GM11168 (cell line): ENCODE measurements around the gene DNAJB6.

ENCODE experiments used
- in situ Hi-C: fragments of 300-500 bp; cut with MboI; formaldehyde crosslinking; loops from one replicate; pipeline ENCODE4 v1.12.0; 2022; ENCODE audit warnings: low sequenced_read_pairs; ENCODE audit not compliant: unreplicated experiment

The DNAJB6 gene

GRCh38 chr7:157461573-157462418 is 125.0 kb downstream of the DNAJB6 start:
- in situ Hi-C loops: no loop called here

- in situ Hi-C loops: no loop called here
These were observed 125.6 kb downstream of the DNAJB6 start for GRCh38 chr7:157462419-157462771.

- in situ Hi-C loops: no loop called here
These were observed 126.0 kb downstream of the DNAJB6 start for GRCh38 chr7:157462840-157463239.

GRCh38 chr7:157463245-157463644 is 126.4 kb downstream of the DNAJB6 start:
- in situ Hi-C loops: no loop called here

- in situ Hi-C loops: no loop called here
These were observed 127.5 kb downstream of the DNAJB6 start for GRCh38 chr7:157464111-157464970.

GRCh38 chr7:157464971-157465886 is 128.4 kb downstream of the DNAJB6 start:
- in situ Hi-C loops: no loop called here

GRCh38 chr7:157465891-157466866 is 129.4 kb downstream of the DNAJB6 start:
- in situ Hi-C loops: no loop called here

GRCh38 chr7:157466867-157467261 is 130.1 kb downstream of the DNAJB6 start:
- in situ Hi-C loops: no loop called here
